Endometrial microvascular endothelial cells (primary cell): ENCODE data around the gene LPP. TPM values are rescaled to one million over a fixed set of nuclear protein-coding genes. Genes with fewer than 3 reads are reported as not detected.
"Not testable (repeated sequence)": the region's sequence is repeated elsewhere in the genome, so short reads cannot be mapped to it uniquely, and the experiment has no call there.

Source experiments
- in situ Hi-C: cut with HindIII; loops from 2 replicates; pipeline ENCODE4 v1.10.0; 2017; ENCODE audit warnings: low sequenced_read_pairs, low pct_unique_long_range_greater_than_20kb; ENCODE audit errors: inconsistent ontology term
- total RNA-seq: library from RNA; depleted of rRNA; stranded (reverse); fragments of >200 nt; gene quantifications from one replicate; pipeline ENCODE4 v1.2.3, GENCODE V29; 2015; ENCODE audit errors: inconsistent ontology term

The LPP gene
- total RNA-seq, 1 donor from 2014 or later = 43.2 TPM

DNA sequence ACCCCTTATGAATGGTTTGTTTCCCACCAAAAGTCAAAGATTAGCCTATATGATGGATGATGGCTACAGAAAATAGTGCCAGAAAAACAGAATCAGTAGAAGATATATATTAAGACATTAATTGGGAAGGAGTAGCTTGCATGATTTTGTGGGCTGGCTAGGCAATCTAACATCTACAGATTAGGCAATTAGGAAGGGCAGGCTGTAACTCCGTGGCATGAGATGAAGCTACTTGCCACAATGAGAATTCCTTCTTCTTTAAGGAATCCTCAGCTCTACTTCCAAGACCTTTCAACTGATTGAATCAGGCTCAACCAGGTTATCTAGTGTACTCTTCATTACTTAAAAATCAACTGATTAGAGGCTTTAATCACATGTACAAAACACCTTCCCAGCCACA, 426.7 kb downstream of the LPP start:
- in situ Hi-C loops = no loop called here

DNA sequence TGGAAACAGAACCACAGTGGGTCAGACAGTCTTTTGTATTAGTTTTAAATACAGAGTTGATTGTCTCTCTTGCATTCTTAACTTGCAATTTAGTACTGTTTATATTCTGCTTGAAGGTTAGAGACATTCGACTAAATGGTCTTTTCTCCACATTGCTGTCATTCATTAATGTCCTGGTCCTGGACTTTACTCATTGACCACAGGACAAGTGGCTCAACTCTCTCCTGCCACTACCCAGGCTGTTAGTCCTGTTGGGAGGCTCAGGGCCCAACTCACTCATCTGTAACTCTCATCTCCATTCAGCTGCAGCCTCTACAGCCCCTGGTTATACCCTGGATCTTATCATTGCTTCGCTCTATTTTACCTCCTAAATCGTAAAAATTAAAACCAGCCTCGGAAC, 427.4 kb downstream of the LPP start:
- in situ Hi-C loops = no loop called here

DNA sequence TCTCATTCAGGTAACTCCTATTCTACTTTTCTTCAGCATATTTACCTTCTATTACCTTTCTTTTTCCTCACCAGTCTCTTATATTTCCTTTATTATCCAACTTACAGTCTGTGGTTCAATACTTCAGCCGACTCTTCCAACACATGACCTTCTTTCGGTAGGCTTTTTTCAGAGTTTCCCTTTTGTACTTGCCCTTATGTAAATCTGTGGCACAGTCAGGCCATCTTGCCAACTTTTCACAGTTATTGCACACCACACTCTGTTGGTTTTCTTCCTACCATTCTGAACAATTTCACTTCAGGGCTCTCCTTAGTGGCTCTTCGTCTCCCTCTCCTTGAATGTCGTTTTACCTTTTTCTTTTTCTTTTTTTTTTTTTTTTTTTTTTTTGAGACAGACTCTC, 427.8 kb downstream of the LPP start:
- in situ Hi-C loops = no loop called here

DNA sequence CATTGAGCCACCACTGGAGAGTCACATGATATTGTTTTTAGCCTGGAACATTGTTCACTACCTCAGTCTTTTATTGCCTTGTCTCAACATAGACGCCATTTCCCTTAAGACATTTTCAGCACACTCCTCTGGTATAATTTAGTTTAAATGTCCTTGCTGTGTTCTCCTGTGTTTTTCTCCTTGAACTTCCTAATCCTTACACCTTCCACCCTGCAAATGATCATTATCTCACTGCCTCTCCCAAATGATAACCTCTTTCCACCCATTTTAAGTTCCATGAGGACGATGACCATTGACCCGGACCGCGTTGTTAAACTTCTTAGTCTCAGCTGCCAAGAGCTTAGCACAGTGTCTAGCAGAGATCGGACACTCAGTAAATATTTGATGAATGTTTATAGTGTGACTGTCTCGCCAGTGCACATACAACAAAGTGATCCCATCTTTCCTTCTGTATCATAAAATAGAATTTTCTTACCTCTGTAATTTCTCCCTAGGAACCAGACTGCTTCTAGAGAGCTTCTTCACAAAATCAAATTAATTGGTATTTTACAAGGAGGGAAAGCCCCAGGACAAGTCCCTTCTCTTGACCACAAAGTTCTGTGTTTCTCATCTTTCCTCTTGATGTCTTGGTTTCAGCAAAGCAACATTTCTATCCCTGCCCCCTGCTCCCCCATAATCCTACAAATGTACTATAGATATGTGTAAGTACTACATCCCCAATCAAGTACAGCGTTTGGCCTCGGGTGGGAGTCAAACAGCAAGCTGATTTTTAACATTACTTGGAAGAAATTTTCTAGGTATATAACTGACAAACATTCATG, 429.6 kb downstream of the LPP start:
- in situ Hi-C loops = no loop called here

DNA sequence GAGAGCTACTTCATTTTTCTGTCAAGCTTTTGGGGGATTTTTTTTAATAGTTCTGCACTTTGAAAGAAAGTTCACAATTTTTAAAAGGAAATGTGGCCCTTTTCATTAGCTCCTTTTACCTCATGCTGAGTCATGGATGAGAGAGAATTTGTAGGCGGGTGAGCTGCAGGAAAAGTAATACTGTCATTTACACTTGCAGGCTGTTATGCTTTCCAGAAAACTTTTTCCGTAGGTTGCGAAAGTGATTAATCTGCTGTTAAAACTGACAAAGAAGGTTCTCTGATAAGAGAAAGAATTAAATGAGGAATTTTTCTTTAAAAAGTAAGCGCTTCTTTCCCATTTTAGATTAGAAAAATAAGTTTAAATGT, 430.2 kb downstream of the LPP start:
- in situ Hi-C loops = no loop called here

DNA sequence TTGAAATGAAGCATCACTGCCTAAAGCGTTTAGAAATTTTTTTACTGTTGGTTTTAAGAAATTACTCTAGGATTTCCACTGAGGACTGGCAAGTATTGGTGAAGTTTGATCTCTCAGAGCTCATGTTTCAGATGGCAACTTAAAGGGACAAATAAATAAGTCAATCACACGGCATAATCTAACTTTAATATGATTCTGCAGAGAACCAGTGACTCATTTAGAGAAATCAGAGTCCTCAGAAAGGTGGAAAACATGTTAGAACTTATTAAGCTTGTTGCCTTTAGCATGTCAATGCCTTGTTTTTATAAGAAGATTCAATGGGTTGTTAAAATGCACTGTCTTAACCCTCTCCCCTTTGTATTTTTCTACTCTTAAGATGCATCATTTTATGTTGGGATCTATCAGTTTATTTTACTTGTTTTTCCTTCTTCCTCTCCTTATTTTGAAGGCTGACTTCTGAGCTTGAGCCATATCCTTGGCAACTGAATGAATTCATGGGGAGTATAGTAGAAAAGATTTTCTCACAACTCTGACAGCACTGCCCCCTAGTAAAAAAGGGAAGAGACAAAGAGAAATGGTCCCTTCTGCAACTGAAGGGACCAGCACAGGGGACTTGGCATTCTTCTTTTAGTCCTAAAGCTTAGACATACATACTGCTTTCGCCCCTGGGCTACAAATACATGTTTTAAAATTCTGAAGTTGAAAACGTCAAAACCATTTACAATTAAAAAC, 431.2 kb downstream of the LPP start:
- in situ Hi-C loops = no loop called here

DNA sequence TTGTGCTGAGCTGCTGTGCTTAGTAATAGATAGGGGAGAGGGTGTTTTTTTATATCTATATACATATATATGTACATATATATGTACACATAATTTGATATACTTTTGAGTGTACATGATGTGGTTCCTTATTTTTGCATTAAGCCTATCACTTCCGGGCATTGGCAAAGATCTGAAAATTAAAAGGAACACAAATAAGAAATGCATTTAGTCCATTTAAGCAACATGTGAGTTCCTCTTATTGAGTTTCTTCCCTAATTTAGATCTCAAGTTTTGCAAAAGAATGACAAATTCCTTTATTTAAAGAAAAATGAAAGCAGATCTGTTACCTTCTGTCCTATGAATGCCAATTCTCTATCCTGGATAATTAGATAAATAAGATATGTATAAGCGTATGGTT, 435.1 kb downstream of the LPP start:
- in situ Hi-C loops = no loop called here

DNA sequence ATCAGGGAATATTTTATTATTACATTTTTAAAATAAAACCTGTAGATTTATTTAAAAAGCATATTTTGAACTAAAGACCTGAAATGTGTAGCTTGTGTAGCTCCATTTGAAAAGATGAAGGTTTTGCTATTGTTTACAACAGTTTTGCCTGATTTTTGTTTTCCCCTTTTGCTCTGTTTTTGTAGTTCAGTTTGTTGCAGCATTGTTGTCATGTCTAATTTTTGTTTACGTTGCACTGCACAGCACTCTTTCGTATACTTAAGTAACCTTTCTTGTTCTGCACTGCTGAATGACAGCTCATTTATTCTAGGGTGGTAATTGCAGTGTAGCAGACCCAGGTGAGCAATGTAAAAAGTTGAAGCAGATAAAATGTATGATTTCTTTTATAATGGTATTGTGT, 435.8 kb downstream of the LPP start:
- in situ Hi-C loops = no loop called here

DNA sequence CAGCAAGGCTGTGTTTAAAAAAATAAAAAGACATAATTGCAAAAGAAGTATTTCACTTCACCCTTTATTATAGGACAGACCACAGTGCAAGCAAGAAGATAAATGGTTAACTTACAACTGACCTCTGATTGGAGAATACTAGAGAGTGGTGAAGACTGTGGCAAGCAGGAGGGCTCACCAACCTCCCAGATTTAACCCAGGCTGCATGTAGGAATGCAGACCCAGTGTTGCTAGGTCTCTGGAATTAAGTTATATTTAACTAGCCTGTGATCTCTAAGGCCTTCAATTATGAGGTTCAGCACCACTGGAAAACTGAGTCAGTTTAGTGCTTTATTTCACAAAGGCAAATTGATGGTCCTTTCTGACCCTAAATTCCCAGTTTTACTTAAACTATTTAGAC, 436.6 kb downstream of the LPP start:
- in situ Hi-C loops = no loop called here

DNA sequence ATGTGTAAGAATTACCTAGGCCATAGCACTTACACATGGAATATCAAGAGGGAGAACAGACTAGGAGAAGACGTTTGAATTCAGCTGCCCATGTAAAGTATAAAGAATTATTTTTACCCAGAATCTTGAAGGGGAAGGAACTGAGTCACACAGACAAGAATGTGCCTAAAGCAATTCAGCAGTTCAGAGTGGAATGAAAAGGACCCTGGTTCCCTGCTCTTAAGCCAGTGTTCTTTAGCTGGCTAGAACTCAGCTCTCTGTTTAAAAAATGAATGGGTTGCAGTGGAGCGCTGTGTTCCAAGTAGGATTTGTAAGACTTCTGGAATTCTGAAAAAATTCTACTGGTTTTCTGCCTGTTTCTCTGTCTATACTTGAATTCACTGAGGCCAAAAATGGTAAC, 440.2 kb downstream of the LPP start:
- in situ Hi-C loops = no loop called here

DNA sequence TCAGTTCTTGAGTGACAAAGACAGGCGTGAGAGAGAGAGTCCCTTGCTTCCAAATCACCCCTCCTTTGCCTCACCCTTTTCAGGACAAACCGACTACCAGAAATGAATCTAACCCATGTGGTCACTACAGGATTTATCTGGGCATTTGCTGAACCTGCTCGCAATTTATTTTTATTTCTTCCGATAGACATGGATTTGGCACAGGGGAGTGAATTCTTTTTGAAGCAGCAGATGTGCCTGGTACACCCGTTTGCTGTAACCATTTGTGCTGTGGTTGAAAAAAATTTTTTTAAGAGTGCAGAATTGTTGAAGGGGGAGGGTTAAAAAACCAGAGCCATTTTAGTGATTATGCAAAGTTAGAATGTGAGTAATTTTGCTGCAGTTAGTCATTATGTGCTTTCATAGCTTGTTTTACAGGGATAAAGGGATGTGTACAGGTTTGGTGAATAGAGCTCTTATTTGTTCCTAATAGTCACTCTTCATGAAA, 442.0 kb downstream of the LPP start:
- in situ Hi-C loops = no loop called here

DNA sequence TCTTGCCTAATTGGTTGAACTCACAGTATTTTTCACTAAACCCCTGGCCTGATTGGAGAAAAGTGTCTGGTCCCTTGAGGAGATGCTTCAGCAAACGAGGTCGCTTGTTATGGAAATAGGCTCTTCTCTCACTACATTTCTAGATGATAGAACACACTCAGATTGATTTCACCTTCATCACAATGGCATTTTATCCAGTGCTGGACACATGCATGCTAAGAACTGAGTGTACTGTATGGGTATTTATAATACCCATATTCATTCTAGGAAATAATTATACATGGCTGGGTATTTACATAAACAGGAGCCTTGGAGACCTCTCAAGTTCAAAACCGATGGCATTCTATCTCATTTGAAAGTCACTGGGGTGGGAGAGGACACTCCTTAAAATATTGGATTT, 444.9 kb downstream of the LPP start:
- in situ Hi-C loops = no loop called here

DNA sequence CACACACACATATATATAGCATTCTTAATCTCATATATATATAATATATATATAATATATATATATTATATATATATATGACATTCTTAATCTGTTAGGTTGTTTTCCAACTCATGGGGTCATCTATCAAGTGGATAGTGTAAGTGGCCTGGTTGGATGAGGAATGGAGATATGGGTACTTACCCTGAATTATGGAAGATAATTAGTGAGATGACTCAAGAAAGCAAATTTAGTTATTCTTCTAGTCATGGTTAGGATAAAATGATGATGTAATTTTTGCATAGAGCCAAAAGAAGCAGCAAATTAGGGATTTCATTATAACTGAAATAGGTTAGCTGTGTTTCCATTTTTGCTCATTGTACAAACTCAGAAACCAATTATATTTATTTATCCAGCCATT, 448.2 kb downstream of the LPP start:
- in situ Hi-C loops = no loop called here

DNA sequence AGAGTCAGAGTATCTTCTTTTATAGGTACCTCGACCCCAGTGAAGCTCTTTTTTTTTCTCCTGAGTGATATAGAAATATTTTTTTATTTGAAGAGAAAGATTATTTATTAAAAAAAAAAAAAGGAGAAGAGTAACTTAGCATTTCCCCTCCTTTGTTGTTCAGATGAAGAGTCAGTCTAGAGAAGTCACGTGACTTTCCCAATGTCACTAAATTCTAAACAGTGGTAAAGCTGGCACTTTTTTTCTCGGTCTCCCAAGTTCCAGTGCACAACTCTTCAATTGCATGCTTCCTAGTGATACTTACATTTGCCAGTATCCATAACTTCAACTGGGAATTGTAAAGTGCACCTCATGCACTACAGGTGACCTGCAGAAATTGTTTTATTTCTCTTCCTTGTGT, 448.7 kb downstream of the LPP start:
- in situ Hi-C loops = no loop called here

DNA sequence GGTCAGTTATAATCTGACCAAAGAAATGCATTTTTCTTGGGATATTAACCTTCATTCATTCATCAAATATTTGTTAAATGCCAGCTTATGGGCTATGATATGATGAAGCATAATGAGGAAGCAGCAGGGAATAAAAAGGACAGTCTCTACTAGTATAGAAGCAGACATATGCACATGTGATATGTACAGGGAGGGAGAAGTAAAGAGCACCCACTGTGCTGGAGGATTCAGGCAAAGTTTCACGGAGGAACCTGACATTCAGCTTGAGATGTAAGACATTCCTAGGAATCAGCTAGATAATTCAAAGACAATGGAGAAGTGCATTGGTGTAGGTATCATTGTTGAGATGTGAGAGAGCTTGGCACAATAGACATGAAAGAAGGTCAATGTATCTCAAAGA, 450.7 kb downstream of the LPP start:
- in situ Hi-C loops = no loop called here

DNA sequence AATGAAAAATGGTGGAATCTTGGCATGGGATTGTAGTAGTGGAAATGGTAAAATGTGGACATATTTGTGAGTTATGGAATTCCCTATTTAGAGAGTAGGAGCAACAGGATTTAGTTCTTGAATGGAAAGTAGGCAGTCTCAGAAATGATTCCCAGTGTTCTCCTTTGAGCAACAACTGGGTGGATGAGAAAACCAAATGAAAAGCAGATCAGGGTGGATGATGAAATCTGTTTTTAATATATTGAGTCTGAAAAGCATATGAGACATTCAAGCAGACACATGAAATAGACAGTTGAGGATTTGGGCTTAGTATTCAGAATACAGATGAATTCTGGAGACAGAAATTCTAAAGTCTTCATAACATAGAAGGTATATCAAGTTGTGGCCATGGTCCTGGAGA, 451.3 kb downstream of the LPP start:
- in situ Hi-C loops = no loop called here

DNA sequence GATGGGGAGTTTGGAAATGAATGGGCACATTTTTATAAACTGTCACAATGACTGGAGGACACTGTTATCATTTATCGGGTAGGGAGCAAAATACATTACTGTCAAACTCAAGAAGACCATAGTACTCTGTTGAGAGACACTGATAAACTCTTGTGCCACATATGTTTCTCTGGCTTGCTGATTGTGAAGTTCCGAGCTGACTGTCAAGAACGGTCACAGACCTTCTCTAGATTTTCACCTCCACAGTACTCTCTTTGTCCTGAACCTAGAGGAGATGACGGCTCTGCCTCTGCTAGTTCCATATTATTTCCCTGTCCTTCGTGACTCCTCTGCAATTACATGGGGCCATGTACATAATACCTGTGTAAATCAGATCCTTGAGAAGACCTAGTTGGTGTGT, 451.9 kb downstream of the LPP start:
- in situ Hi-C loops = no loop called here

DNA sequence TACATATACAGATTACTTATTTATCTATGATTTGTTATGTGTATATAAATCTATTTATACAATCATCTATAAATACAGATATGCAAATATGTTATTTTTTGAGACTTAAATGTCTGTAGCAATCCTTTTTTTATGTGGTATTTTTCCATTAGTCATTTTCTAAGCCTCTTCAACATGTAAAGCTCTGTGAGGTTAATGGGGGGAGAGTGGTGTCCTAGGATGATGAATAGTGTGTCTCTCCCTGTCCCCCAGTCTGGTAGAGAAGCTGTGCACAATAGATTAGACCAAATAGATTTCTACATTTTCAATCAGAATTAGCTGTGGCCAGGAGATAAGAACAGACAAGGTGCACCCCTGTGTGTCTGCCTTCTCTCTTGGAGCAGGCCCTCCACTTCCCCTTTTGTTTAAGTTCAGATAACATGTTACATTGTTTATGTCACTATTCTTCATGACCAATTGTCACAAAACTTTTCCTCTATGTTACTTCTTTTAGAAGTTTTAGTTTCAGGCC, 453.9 kb downstream of the LPP start:
- in situ Hi-C loops = no loop called here

DNA sequence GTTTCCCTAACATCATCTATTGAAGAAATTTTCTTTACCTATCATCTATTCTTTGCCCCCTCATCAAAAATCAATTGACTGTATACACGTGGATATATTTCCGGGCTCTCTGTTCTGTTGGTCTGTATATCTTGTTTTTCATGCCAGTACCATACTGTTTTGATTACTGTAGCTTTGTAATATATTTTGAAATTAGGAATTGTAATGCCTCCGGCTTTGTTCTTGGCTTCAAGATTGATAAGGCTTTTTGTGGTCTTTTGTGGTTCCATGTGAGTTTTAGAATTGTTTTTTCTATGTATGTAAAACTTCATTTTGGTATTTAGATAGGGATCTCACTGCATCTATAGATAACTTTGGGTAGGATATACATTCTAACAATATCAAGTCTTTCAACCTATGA, 454.4 kb downstream of the LPP start:
- in situ Hi-C loops = no loop called here

DNA sequence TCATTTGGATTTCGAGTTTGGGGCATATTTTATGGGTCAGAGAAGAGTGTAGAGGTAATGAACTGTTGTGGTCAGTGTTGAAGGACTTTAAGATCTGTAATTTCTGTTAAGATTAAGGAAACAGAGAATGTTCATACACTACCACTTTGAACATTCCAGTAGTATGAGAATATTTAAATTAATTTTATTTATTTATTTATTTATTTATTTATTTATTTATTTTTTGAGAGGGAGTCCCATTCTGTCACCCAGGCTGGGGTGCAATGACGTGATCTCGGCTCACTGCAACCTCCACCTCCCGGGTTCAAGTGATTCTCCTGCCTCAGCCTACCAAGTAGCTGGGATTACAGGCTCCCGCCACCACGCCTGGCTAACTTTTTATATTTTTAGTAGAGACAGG, 459.8 kb downstream of the LPP start:
- in situ Hi-C loops = not testable (repeated sequence)
